Common myeloid progenitor, CD34-positive (primary cell): ENCODE results near the gene RFT1.

Experiments used
- CTCF ChIA-PET: fragments of 350-600 bp; sonication (Branson Sonifier 250); formaldehyde crosslinking; loops from one replicate; lab custom pipeline; 2021; ENCODE audit warnings: antibody characterized with exemption; lab: Charles Lee
- POLR2A ChIA-PET: fragments of 350-600 bp; sonication (Branson Sonifier 250); formaldehyde crosslinking; loops from one replicate; lab custom pipeline; 2021; ENCODE audit warnings: antibody characterized with exemption; lab: Charles Lee
- DNase-seq, 3 donors: peaks; one replicate each; pipeline versions ENCODE4 v3.0.0 to v3.0.0-alpha.2; 2013
- H3K27ac ChIP-seq, 2 experiments: 1 replicate in 1 of 2; 2 replicates in 1 of 2; pipeline ENCODE4 v1.7.0; 2013; ENCODE audit warnings: inconsistent platforms in 2 of 2, low read length in 2 of 2, mild to moderate bottlenecking in 2 of 2, low read depth in 1 of 2, moderate library complexity in 1 of 2; ENCODE audit not compliant: severe bottlenecking in 2 of 2, insufficient read depth in 1 of 2, poor library complexity in 1 of 2
- H3K27me3 ChIP-seq, 5 experiments: replicated peaks in 2 of 5; 1 replicate in 3 of 5; 2 replicates in 2 of 5; pipeline versions ENCODE4 v1.6.1 to v1.7.0; 2013; ENCODE audit warnings: low read length in 4 of 5, mild to moderate bottlenecking in 2 of 5, moderate library complexity in 2 of 5, inconsistent platforms in 1 of 5; ENCODE audit not compliant: insufficient read depth in 5 of 5, control insufficient read depth in 4 of 5
- H3K36me3 ChIP-seq, 4 experiments: 1 replicate in 2 of 4; 2 replicates in 2 of 4; pipeline versions ENCODE4 v1.6.1 to v1.7.0; 2013; ENCODE audit warnings: low read length in 3 of 4, control low read depth in 1 of 4, mild to moderate bottlenecking in 1 of 4; ENCODE audit not compliant: control insufficient read depth in 4 of 4, insufficient read depth in 4 of 4
- H3K4me1 ChIP-seq, 4 experiments: 1 replicate in 3 of 4; 2 replicates in 1 of 4; pipeline versions ENCODE4 v1.6.1 to v1.7.1; 2013; ENCODE audit warnings: low read length in 3 of 4, mild to moderate bottlenecking in 3 of 4, control low read depth in 1 of 4, inconsistent platforms in 1 of 4, moderate library complexity in 1 of 4; ENCODE audit not compliant: control insufficient read depth in 4 of 4, insufficient read depth in 4 of 4; ENCODE audit errors: control extremely low read depth in 1 of 4
- H3K4me3 ChIP-seq, 7 experiments: 1 replicate in 4 of 7; 2 replicates in 3 of 7; pipeline versions ENCODE4 v1.5.1 to v1.7.0; 2013; ENCODE audit warnings: mild to moderate bottlenecking in 7 of 7, low read length in 6 of 7, moderate library complexity in 6 of 7, inconsistent platforms in 2 of 7, low read depth in 2 of 7, control low read depth in 1 of 7; ENCODE audit not compliant: insufficient read depth in 4 of 7, control insufficient read depth in 1 of 7; ENCODE audit errors: extremely low read depth in 1 of 7
- H3K9me3 ChIP-seq, 5 experiments: 1 replicate in 4 of 5; 2 replicates in 1 of 5; pipeline versions ENCODE4 v1.6.1 to v1.7.1; 2013; ENCODE audit warnings: low read length in 4 of 5, mild to moderate bottlenecking in 2 of 5, inconsistent platforms in 1 of 5, low read depth in 1 of 5, moderate library complexity in 1 of 5; ENCODE audit not compliant: control insufficient read depth in 4 of 5, insufficient read depth in 2 of 5; ENCODE audit errors: control extremely low read depth in 1 of 5
- WGBS: methylation state at CpG from one replicate; pipeline ENCODE4 v1.1.5; 2013; ENCODE audit not compliant: insufficient coverage; 5-methylcytosine and 5-hydroxymethylcytosine counted together

The RFT1 gene

GRCh38 chr3:53149699-53150098, 19.5 kb upstream of the RFT1 start:
- ChIA-PET CTCF (interaction anchor here (0.7 to 2.6 kb wide), 4 partner anchors 10 to 43 kb away, joined by 3 to 8 read pairs (median 4); no protein-coding TSS in a partner anchor), POLR2A (no interaction called here)
- no peak overlapping the region for H3K27ac ChIP-seq
- no peaks in the 10 kb centered on the region for H3K4me1 ChIP-seq
- H3K36me3 ChIP-seq = no peaks in the 10 kb centered on the region
- no peak for DNase-seq
- no peak overlapping the region for H3K4me3 ChIP-seq
- peaks cover 0 to 5% (median 0%) of the 10 kb centered on the region in 5 experiments for H3K27me3 ChIP-seq
- 91% methylated on average over 4 of the region's 4 CpGs for WGBS
- no peaks in the 10 kb centered on the region for H3K9me3 ChIP-seq

DNA sequence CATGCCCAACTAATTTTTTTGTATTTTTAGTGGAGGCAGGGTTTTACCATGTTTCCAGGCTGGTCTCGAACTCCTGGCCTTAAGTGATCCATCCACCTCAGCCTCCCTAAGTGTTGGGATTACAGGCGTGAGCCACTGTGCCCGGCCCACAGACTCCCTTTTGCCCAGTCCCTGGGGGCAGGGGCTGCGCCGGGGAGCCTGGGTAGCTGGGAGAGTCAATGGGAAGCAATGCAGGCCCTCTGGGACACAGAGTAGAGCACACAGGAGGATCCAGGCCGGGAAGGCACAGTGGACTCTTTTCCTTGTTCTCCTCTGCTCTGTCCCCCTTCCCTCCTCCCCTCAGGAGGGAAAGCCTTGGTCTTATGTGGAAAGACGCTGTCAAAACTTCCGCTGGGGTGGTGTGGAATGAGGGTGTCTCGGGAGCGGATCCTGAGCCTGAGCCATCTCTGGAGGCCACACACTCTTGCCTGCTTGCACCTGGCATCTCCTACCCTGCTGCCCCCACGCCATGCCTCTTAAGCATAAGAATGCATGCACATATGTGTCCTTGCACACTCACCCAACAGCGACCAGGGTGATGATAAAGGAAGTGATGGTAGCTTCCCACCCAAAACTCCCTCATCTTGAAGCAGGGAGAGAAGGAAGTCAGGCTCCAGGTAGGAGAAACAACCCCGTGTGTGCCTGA, 18.9 kb upstream of the RFT1 start:
- ChIA-PET CTCF (interaction anchor here (1.0 to 8.6 kb wide), 4 partner anchors 15 to 44 kb away, joined by 3 to 70 read pairs (median 6); no protein-coding TSS in a partner anchor), POLR2A (no interaction called here)
- Histone ChIP-seq H3K27me3 (peaks cover 0 to 3% (median 0%) of the 10 kb centered on the region in 5 experiments), H3K36me3 (no peaks in the 10 kb centered on the region), H3K9me3 (no peaks in the 10 kb centered on the region), H3K4me1 (no peaks in the 10 kb centered on the region), H3K4me3 (no peak overlapping the region), H3K27ac (no peak overlapping the region)
- no peak for DNase-seq
- 100% methylated on average over 11 of the region's 13 CpGs for WGBS

- WGBS = 96% methylated on average over 2 of the region's 2 CpGs
- peaks cover 0 to 11% (median 2%) of the 10 kb centered on the region in 4 experiments for H3K4me1 ChIP-seq
- POLR2A ChIA-PET = no interaction called here
- H3K27ac ChIP-seq = no peak overlapping the region
- H3K9me3 ChIP-seq = no peaks in the 10 kb centered on the region
- CTCF ChIA-PET = interaction anchor here (1.2 to 8.6 kb wide), 2 partner anchors 14 to 37 kb away, joined by 4 to 70 read pairs; no protein-coding TSS in a partner anchor
- no peaks in the 10 kb centered on the region for H3K27me3 ChIP-seq
- no peak for DNase-seq
- no peaks in the 10 kb centered on the region for H3K36me3 ChIP-seq
- H3K4me3 ChIP-seq = no peak overlapping the region
Observed at GRCh38 chr3:53147903-53148400, 17.7 kb upstream of the RFT1 start.

DNA sequence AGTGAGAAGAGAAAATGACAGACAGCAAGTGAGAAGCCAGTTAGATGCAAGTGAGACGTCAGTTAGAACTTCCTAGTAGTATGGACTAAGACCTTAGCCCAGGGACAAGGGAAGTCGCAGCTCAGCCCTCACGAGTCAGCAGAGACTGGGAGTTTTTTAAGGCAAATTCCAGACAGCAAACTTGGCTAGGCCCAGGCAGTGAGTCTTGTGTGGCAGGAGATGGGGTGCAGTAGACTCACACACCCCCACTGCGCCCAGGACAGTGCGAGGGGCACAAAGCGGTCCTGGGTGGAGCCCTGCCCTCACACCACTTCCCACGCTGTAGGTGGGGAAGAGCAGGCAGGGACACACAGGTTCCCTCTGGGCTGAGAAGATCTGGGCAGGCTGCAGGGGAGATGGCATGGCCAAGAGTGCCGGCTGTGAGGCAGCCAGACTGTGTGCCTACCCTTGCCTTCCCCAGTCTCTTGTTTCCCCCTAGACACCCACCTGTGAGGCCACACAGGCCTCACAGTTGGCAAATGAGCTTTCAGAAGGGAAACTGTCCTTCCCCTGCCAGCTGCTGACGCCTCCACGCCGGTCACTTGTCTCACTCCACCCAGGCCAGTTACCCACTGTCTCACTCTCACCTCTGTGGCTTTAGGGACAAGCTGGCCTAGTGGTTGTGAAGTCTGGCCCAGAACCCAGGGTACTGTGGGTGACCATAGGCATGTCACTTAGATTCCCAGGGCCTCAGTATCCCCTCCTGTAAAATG, 17.1 kb upstream of the RFT1 start:
- ChIA-PET POLR2A (interaction anchor here (0.7 kb wide), 1 partner anchor 36 kb away, joined by 3 read pairs; no protein-coding TSS in a partner anchor), CTCF (interaction anchor here (1.1 to 8.6 kb wide), 3 partner anchors 13 to 49 kb away, joined by 3 to 70 read pairs (median 4); no protein-coding TSS in a partner anchor)
- no peak overlapping the region for H3K27ac ChIP-seq
- peaks cover 0 to 18% (median 4%) of the 10 kb centered on the region in 4 experiments for H3K4me1 ChIP-seq
- no peak overlapping the region for H3K4me3 ChIP-seq
- H3K36me3 ChIP-seq = no peaks in the 10 kb centered on the region
- DNase-seq = no peak
- WGBS = 98% methylated on average over 8 of the region's 11 CpGs
- H3K9me3 ChIP-seq = no peaks in the 10 kb centered on the region
- no peaks in the 10 kb centered on the region for H3K27me3 ChIP-seq

- POLR2A ChIA-PET = interaction anchor here (0.7 kb wide), 1 partner anchor 37 kb away, joined by 3 read pairs; no protein-coding TSS in a partner anchor
- CTCF ChIA-PET = interaction anchor here (1.0 to 8.6 kb wide), 4 partner anchors 12 to 52 kb away, joined by 3 to 70 read pairs (median 3); no protein-coding TSS in a partner anchor
Observed at GRCh38 chr3:53146319-53146891, 16.2 kb upstream of the RFT1 start.

DNA sequence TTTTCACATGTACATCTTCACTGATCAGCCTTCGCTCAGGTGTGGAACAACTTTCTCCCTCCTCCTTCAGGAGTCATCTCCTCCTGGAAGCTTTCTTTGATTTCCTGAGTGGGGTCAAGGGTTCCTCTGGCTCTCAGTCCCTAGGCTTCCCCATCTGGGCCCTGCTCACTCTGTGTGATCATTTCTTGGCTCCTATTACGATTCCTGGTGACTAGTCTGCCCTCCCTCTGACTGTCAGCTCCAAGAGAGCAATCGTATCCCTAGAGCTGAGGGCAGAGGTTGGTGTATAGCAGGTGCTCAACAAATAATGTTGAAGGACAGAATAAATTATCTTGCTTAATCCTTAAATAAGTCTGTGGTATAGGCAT, 15.5 kb upstream of the RFT1 start:
- no peaks in the 10 kb centered on the region for H3K27me3 ChIP-seq
- DNase-seq = no peak
- no peak overlapping the region for H3K4me3 ChIP-seq
- POLR2A ChIA-PET = interaction anchor here (0.5 kb wide), 1 partner anchor 630 kb away, joined by 3 read pairs; no protein-coding TSS in a partner anchor
- CTCF ChIA-PET = interaction anchor here (1.0 to 8.6 kb wide), 5 partner anchors 10 to 53 kb away, joined by 3 to 70 read pairs (median 4); partner anchors contain the start of gene PRKCD
- no peaks in the 10 kb centered on the region for H3K9me3 ChIP-seq
- no peaks in the 10 kb centered on the region for H3K36me3 ChIP-seq
- 100% methylated on average over 2 of the region's 3 CpGs for WGBS
- H3K4me1 ChIP-seq = peaks cover 0 to 33% (median 6%) of the 10 kb centered on the region in 4 experiments
- no peak overlapping the region for H3K27ac ChIP-seq

More at GRCh38 chr3:53146319-53146891, 16.2 kb upstream of the RFT1 start:
- Histone ChIP-seq H3K4me3 (no peak overlapping the region), H3K27ac (no peak overlapping the region), H3K9me3 (no peaks in the 10 kb centered on the region), H3K27me3 (no peaks in the 10 kb centered on the region), H3K4me1 (peaks cover 0 to 26% (median 4%) of the 10 kb centered on the region in 4 experiments), H3K36me3 (no peaks in the 10 kb centered on the region)
- 99% methylated on average over 7 of the region's 7 CpGs for WGBS
- DNase-seq = no peak
